HG03135 (cell line): ENCODE data around the gene CTAGE6.
"Not testable (repeated sequence)": the region's sequence is repeated elsewhere in the genome, so short reads cannot be mapped to it uniquely, and the experiment has no call there.

Experiments
- ATAC-seq: cut with Tn5 transposase; IDR thresholded peaks from one replicate; pipeline ENCODE4 v1.9.1; 2021; ENCODE audit warnings: mild to moderate bottlenecking, moderate library complexity; ENCODE audit not compliant: unreplicated experiment

Gene CTAGE6

DNA sequence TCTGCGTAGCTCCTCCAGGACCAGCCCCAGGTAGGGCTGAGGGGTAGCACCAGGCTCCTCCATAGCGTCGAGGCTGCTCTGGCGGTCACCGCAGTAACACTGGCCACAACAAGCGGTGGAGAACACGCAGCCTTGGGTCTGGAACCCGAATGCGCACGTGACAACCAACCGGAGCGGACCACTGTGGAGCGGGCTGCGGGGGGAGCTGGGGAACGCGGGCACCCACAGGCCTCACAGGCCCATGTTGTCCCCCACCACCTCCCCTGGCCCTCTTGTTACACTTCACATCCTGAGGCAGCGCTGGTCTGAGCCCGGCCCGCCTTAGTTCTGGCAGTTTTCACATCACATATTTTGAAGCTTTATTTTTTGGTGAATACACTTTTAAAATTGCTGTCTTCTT, at the start of gene CTAGE6:
CTAGE6 (minus strand) TSS at position 101 of the 400 bp plus-strand sequence; CDS start at position 63, 38 bp downstream.
- ATAC-seq, result not testable (repeated sequence)

- ATAC-seq, result not testable (repeated sequence)
Observed at GRCh38 chr7:143806664-143807071, 49.2 kb upstream of the CTAGE6 start.

- ATAC-seq, result not testable (repeated sequence)
Observed at GRCh38 chr7:143797896-143798290, 40.4 kb upstream of the CTAGE6 start.

GRCh38 chr7:143797119-143797895, 39.8 kb upstream of the CTAGE6 start:
- not testable (repeated sequence) for ATAC-seq

DNA sequence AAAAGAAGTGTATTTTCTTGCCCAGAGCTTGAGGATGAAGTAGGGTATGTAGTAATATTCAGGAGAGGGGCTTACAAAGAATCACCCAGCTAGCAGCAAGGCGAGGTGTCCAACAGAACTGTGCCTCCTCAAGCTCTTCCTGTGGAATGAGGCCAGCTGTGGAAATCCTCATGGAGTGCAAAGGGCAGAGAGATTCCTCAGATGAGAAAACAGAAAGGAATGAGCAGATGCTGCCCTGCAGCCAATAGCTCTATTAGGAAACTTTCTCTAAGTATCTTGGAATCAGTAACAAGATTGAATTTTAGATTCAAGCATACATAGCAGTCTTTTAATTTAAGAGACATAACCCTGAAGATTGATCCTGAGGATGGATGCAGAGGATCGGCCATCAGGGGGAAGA, 38.2 kb upstream of the CTAGE6 start:
- ATAC-seq, result not testable (repeated sequence)

DNA sequence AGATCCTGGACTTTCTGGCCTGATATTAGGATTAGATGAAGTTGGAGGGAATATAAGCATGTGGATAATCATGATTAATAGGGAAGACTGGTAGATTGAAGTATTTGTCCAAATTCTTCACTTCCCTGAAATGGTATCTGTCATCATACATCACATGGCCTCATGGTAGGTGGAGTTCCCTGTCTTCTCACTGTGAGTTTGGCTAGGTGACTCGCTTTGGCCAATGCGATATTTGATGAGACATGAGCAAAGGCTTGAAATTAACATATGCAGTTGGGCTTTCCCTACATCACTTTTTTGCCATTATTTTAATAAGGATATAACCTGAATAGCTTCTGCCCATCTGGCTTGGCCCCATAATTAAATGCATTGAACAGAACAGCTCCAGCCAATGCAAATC, 35.1 kb upstream of the CTAGE6 start:
- not testable (repeated sequence) for ATAC-seq

DNA sequence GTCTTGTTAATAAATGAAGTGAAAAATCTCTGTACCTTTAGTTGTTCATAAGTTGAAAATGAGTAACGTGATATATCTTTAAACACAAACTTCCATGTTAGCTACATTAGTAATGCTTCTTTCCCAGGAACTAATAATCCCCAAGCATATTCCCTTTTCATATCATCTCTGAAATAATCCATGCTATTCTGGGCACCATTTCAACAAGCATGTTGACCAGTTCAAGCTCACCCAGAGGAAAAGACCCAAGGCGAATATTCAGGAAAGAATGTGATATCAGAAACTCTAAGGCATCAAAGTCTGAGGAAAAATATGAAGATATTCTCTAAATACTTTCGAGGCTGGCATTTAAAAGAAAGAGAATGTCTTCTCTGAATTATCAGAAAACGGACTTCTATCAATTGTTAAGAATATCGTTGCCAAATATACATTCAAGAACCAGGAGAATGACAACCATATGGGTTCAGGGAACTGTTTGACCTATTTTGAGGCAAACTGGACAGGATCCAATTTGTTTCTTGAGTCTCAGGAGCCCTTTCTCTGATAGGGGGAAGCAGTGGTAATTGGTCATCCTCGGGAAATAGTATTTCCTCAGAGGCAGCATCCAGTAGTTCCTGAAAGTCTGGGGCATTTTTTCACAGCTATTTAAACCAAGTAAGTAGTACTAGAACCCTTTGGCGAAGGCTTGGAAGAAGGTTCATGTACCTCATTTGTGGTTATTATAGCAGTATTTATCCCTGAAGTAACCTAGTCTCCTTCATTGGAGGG, 28.1 kb upstream of the CTAGE6 start:
- ATAC-seq, result not testable (repeated sequence)

GRCh38 chr7:143779591-143779990, 22.1 kb upstream of the CTAGE6 start:
- not testable (repeated sequence) for ATAC-seq

DNA sequence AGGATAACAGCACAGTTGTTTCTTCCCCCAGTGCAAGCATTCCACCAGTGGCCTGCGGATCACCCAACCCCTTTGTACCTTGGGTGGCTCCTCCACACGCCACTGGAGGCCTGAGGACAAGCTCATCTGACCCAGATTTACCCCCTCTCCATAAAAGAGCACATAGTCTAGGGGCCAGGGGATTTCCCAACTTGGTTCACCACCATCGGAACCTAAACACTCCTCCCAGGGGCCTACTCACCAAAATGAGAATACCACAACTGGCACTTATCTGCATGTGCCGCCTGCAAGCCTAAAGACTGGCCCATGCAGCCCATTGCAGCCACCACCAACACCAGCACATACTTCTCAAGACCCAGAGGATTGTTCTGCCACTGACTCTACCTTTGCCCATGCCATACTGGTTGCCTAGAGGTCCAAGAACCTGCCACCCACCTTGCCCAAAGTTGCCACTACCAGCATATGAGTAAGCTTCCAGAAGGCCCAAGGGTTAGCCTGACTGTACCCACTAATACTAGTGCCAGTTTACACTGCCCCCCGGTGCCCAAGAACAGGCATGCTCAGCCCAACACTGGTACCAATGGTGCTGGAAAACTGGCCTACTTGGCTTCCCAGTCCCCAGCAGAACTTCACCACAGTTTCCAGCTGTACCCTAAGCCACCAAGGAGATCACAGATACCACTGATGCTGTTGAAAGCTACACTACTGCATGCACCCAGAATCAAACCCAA, 15.4 kb upstream of the CTAGE6 start:
- ATAC-seq, result not testable (repeated sequence)

GRCh38 chr7:143767531-143767930, 10.0 kb upstream of the CTAGE6 start:
- ATAC-seq, result not testable (repeated sequence)

- not testable (repeated sequence) for ATAC-seq
Observed at GRCh38 chr7:143765678-143766077, 8.2 kb upstream of the CTAGE6 start.

- ATAC-seq, result not testable (repeated sequence)
Observed at GRCh38 chr7:143763065-143763464, 5.6 kb upstream of the CTAGE6 start.

DNA sequence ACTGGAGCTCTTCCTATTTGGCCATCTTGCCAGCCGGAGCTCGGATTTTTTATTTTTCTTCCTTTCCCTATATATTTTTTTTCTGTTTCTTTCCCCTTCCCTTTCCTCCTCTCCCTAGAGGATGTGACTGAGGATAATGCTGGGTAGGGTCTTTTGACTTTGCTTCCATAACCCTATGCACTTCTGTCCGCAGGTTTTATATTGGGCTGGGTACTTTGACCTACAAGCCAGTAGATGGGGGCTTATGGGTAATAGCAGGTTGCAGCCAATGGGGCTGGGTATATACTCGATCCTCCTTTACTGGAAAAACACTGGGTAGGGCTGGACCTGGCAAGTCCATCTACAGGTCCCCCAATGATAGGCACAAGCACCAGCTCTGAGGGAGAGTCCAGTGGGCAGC, 12.2 kb downstream of the CTAGE6 start:
- ATAC-seq, result not testable (repeated sequence)

DNA sequence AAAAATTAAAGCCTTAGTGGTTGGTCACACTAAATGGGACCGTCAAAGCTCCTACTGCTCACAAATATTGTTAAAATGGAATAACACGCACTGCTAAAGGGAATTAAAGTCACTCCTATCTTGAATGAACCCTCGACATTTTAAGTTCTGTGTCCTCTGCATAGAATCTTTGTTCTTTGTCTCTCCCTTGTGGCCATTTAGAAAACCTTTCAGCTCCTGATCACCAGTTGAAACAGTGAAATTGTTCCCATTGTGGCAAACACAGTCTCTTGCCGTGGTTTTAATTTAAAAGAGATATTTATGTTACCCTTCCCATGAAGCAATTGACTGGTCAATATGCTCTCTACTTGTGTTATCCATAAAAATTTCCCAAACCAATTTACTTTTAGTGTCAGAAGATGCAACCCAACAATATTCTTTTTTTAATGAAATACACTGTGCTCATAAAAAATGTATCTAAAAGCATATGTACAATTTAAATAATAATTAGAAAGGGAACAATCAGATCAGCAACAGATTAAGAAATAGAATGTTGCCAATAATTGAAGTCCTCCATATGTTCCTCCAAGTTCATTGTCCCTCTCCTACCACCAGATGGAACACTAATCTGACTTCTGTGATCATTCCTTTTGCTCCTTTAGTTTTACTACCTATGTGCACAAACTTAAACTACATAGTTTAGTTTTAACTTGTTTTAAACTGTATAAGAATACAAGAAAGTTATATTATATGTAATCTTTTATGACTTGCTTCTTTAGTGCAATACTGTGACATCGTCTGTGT, 20.3 kb downstream of the CTAGE6 start:
- peak; percentile 74 for ATAC-seq

DNA sequence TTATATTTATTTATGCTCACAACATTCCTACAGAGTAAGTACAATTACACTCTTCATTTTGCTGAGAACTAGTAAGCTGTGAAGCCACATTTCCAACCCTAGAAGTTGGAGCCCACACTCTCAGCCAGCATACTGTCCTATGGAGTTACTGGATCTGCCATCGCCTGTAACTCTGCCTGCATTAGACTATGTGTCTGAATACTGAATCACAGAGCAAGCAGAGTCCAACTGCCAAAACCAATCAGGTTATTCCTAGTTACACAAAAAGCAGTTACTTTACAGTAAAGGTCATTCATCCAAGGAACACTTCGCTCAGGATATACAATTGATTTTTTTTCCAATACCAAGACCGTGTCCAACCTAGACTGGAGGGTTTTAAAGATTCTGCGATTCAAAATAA, 21.5 kb downstream of the CTAGE6 start:
- ATAC-seq, result no peak

GRCh38 chr7:143733876-143734275, 23.6 kb downstream of the CTAGE6 start:
- no peak for ATAC-seq

DNA sequence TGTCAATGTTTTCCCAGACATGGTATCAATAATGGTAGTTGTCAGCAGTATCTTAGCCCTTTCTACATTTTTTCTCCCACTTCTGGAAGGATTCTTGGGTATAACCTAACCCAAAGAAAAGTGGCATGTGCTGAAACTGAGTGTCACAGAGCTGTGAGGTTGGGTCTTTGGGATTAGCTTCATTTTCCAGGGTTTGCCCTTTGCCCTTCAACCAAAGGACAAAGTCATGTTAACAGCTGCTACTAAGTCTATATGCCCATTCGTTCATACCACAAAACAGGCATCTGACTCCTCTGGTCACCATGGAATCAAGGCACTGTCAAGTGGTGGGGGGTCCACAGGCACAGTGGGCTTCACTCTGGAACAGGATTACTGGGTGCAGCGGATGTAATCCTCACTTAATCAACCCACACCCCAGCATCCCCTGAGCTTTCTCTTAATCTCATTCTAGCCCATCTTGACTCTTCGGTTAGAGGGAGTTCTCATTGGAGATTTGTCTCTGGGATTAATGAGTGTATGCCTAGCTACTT, 29.1 kb downstream of the CTAGE6 start:
- no peak for ATAC-seq

- not testable (repeated sequence) for ATAC-seq
Observed at GRCh38 chr7:143727561-143727960, 29.9 kb downstream of the CTAGE6 start.

- not testable (repeated sequence) for ATAC-seq
Observed at GRCh38 chr7:143726143-143726542, 31.4 kb downstream of the CTAGE6 start.

GRCh38 chr7:143720335-143720734, 37.2 kb downstream of the CTAGE6 start:
- not testable (repeated sequence) for ATAC-seq
